ENCODE results near the gene CIZ1.

GRCh38 chr9:128149001-128149701 lies 42.2 kb downstream of the CIZ1 start, which contains the start of gene LCN2:
- no peak for TF ChIP-seq YY1 (IDR thresholded peaks at IDR 0.05; ENCODE audit: insufficient read depth, insufficient read length)
- no peak for TF ChIP-seq SUZ12 (IDR thresholded peaks at IDR 0.05; ENCODE audit: extremely low read depth, insufficient read depth, insufficient read length)
- no peak for TF ChIP-seq ZNF274 (IDR thresholded peaks at IDR 0.05; ENCODE audit: low read depth, low read length)
